Osteocyte (in vitro differentiated cells): ENCODE data around the gene C13orf46. TPM values are rescaled to one million over a fixed set of nuclear protein-coding genes. Genes with fewer than 3 reads are reported as not detected.

Experiments
- DNase-seq: peaks from one replicate; pipeline ENCODE4 v3.0.0; 2021; ENCODE audit warnings: mixed read lengths; ENCODE audit not compliant: unreplicated experiment; ENCODE audit errors: extremely low spot score
- H3K27ac Mint-ChIP-seq: one replicate; pipeline ENCODE4 v1.8.0; 2021; ENCODE audit warnings: mild to moderate bottlenecking, mixed read lengths; ENCODE audit not compliant: unreplicated experiment
- H3K27me3 Mint-ChIP-seq: one replicate; pipeline ENCODE4 v1.8.0; 2021; ENCODE audit warnings: mixed read lengths; ENCODE audit not compliant: unreplicated experiment
- H3K36me3 Mint-ChIP-seq: one replicate; pipeline ENCODE4 v1.8.0; 2021; ENCODE audit warnings: mixed read lengths; ENCODE audit not compliant: unreplicated experiment
- H3K4me1 Mint-ChIP-seq: one replicate; pipeline ENCODE4 v1.8.0; 2021; ENCODE audit warnings: mixed read lengths; ENCODE audit not compliant: unreplicated experiment
- H3K4me3 Mint-ChIP-seq: one replicate; pipeline ENCODE4 v1.8.0; 2021; ENCODE audit warnings: mild to moderate bottlenecking, moderate library complexity, mixed read lengths; ENCODE audit not compliant: unreplicated experiment
- H3K9me3 Mint-ChIP-seq: one replicate; pipeline ENCODE4 v1.8.0; 2021; ENCODE audit warnings: mixed read lengths; ENCODE audit not compliant: unreplicated experiment
- CTCF ChIP-seq: fragments of 200-600 bp; sonication (generic); IDR thresholded peaks from 2 replicates; pipeline ENCODE4 v1.5.0; 2021; ENCODE audit warnings: antibody characterized with exemption, mild to moderate bottlenecking, moderate library complexity
- total RNA-seq: library from RNA; stranded (reverse); gene quantifications from 2 replicates; pipeline ENCODE4 v1.2.1, GENCODE V29; 2021

C13orf46 gene
- total RNA-seq, 1 donor from 2014 or later: 2.4 TPM

- H3K4me3 Mint-ChIP-seq: no peak overlapping the region
- H3K27ac Mint-ChIP-seq: no peak overlapping the region
- DNase-seq: no peak
- no peaks in the 10 kb centered on the region for H3K27me3 Mint-ChIP-seq
- TF ChIP-seq CTCF: no peak
- no peaks in the 10 kb centered on the region for H3K9me3 Mint-ChIP-seq
- H3K36me3 Mint-ChIP-seq: peaks cover 31% of the 10 kb centered on the region
- peaks cover 15% of the 10 kb centered on the region for H3K4me1 Mint-ChIP-seq
These were observed 8.4 kb upstream of the C13orf46 start for GRCh38 chr13:113982296-113982661.

- no peak for DNase-seq
- H3K9me3 Mint-ChIP-seq: no peaks in the 10 kb centered on the region
- peaks cover 31% of the 10 kb centered on the region for H3K36me3 Mint-ChIP-seq
- H3K27me3 Mint-ChIP-seq: no peaks in the 10 kb centered on the region
- no peak overlapping the region for H3K4me3 Mint-ChIP-seq
- no peak overlapping the region for H3K27ac Mint-ChIP-seq
- peaks cover 21% of the 10 kb centered on the region for H3K4me1 Mint-ChIP-seq
- TF ChIP-seq CTCF: no peak
These were observed 7.9 kb upstream of the C13orf46 start for GRCh38 chr13:113981611-113982295.

DNA sequence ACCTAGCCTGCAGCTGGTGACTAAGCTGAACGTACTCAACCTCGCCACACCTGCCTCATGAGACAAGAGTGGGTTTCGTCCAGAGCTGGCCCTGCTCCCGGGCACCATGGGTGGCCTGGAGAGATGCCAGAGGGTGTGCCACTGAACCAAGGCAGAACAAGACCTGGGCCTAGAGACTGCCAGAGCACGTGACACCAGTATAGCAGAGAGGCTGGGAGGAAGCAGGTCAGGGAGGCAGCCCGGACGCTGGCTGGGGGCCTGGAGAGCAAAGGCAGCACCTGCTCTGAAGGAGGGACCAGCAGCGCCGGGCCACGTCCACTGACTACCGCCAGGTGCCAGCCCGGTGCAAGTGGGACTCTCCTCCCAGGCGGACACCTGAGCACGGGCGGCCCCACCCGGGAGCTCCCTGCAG is 7.3 kb upstream of the C13orf46 start:
- Mint-ChIP-seq H3K27me3 (no peaks in the 10 kb centered on the region), H3K4me1 (peaks cover 23% of the 10 kb centered on the region), H3K36me3 (peaks cover 31% of the 10 kb centered on the region), H3K9me3 (no peaks in the 10 kb centered on the region), H3K27ac (peak overlapping the region; percentile 31), H3K4me3 (no peak overlapping the region)
- DNase-seq: no peak
- no peak for TF ChIP-seq CTCF

DNA sequence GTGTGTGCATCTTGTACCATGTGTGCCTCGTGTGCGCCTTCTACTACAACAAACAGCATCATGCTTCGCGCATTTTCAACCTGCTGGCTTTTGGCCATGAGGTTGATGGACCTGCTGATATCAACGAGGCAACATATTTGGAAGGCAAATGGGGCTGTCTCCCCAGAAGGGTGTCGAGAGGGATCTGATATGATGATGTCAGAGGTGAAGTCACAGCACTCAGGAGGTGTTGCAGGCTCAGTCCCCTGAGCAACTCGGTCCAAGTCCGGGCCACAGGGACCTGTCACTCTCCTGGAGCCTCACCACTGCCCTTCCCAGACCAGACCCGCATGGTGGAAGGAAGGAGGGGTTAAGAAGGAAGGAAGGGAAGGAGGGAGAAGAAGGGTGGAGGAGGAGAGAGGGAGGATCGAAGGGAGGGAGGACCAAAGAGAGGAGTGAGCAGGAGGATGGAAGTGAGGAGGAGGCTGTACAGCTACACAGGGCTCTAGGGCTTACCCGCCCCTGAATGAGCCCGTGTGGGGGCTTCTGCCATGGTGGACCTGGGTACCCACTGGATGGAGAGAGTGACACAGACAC is 6.7 kb upstream of the C13orf46 start:
- Mint-ChIP-seq H3K9me3 (no peaks in the 10 kb centered on the region), H3K27ac (peak overlapping the region; percentile 40), H3K4me3 (no peak overlapping the region), H3K4me1 (peaks cover 23% of the 10 kb centered on the region), H3K36me3 (peaks cover 33% of the 10 kb centered on the region), H3K27me3 (no peaks in the 10 kb centered on the region)
- DNase-seq: no peak
- no peak for TF ChIP-seq CTCF

GRCh38 chr13:113979791-113980471 is 6.1 kb upstream of the C13orf46 start:
- Mint-ChIP-seq H3K4me3 (no peak overlapping the region), H3K27me3 (no peaks in the 10 kb centered on the region), H3K36me3 (peaks cover 35% of the 10 kb centered on the region), H3K27ac (no peak overlapping the region), H3K4me1 (peaks cover 23% of the 10 kb centered on the region), H3K9me3 (no peaks in the 10 kb centered on the region)
- no peak for TF ChIP-seq CTCF
- no peak for DNase-seq
